Lower lobe of right lung (tissue), 2 donors: Measurements from ENCODE around the gene TDRD7. TPM values are rescaled to one million over a fixed set of nuclear protein-coding genes. Genes with fewer than 3 reads are reported as not detected.

ENCODE experiments used
- ATAC-seq, 2 donors: fragments of 200-7000 bp; cut with Tn5 transposase; one replicate each; pipeline ENCODE4 v1.9.1; 2020 to 2022; ENCODE audit warnings: mild to moderate bottlenecking in 2 of 2, moderate library complexity in 2 of 2
- DNase-seq: peaks from one replicate; pipeline ENCODE4 v3.0.0-alpha.2; 2020
- H3K27ac ChIP-seq: fragments of 200-600 bp; one replicate; pipeline ENCODE4 v1.8.0; 2022
- H3K27me3 ChIP-seq: fragments of 200-600 bp; one replicate; pipeline ENCODE4 v1.8.0; 2022; ENCODE audit warnings: low read depth
- H3K36me3 ChIP-seq: fragments of 200-600 bp; one replicate; pipeline ENCODE4 v1.8.0; 2022; ENCODE audit warnings: mild to moderate bottlenecking
- H3K4me1 ChIP-seq: fragments of 200-600 bp; one replicate; pipeline ENCODE4 v1.8.0; 2022
- H3K4me3 ChIP-seq: fragments of 200-600 bp; one replicate; pipeline ENCODE4 v1.8.0; 2022; ENCODE audit warnings: mild to moderate bottlenecking
- H3K9me3 ChIP-seq: fragments of 200-600 bp; one replicate; pipeline ENCODE4 v1.8.0; 2022
- CTCF ChIP-seq: fragments of 200-600 bp; IDR thresholded peaks from one replicate; pipeline ENCODE4 v1.8.0; 2022; ENCODE audit warnings: antibody characterized with exemption, mild to moderate bottlenecking
- intact Hi-C: fragments of 100-400 bp; cut with DNase I; formaldehyde crosslinking; loops from one replicate; pipeline ENCODE4 v1.11.0; 2022
- total RNA-seq: library from RNA; stranded (reverse); fragmentation: NEBNext Ultra II Directional; extraction: Animal tissue kit (Norgen Biotek cat#: 25700); gene quantifications from one replicate; pipeline ENCODE4 v1.2.1, GENCODE V29; 2021
- donor health status: DM: no; HTN: yes; CAD: no; lungs with severe emphysema.

The TDRD7 gene
- total RNA-seq, 1 donor from 2014 or later = 22.2 TPM

DNA sequence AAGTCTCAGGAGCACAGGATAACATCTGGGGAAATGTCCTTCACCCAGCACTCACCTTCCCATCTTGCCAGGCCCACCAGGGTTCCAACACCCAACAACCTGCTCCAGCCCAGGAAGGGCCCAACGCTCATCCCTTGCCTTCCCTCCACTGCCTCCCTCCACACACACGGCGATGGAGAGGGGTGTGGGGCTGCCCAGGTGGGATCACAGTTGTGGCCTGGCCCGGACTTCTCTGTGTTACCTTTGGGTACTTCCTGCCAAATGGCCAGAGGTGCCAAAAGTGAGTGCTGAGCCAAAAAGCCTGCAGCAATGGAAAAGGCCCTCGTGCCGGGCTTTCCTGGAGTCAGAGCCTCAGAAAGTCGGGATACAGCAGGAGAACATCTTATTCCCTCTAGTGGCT is 15.6 kb upstream of the TDRD7 start:
- ATAC-seq = no peak
- DNase-seq = no peak
- no peaks in the 10 kb centered on the region for H3K27me3 ChIP-seq
- no peak for TF ChIP-seq CTCF
- no peaks in the 10 kb centered on the region for H3K36me3 ChIP-seq
- no peaks in the 10 kb centered on the region for H3K9me3 ChIP-seq
- intact Hi-C loops = no loop called here
- no peak overlapping the region for H3K4me3 ChIP-seq
- H3K4me1 ChIP-seq = no peaks in the 10 kb centered on the region
- no peak overlapping the region for H3K27ac ChIP-seq

- H3K27ac ChIP-seq = no peak overlapping the region
- intact Hi-C loops = no loop called here
- TF ChIP-seq CTCF = no peak
- no peaks in the 10 kb centered on the region for H3K9me3 ChIP-seq
- ATAC-seq = no peak
- H3K4me1 ChIP-seq = no peaks in the 10 kb centered on the region
- H3K27me3 ChIP-seq = no peaks in the 10 kb centered on the region
- no peak overlapping the region for H3K4me3 ChIP-seq
- no peak for DNase-seq
- H3K36me3 ChIP-seq = no peaks in the 10 kb centered on the region
Measured at GRCh38 chr9:97397220-97397619, 14.7 kb upstream of the TDRD7 start.

GRCh38 chr9:97398999-97399758 is 12.7 kb upstream of the TDRD7 start:
- DNase-seq (peak; percentile 86), ATAC-seq (peak; percentile 91 to 93)
- intact Hi-C loops = no loop called here
- no peak overlapping the region for H3K27ac ChIP-seq
- TF ChIP-seq CTCF = peak; percentile 98
- H3K4me1 ChIP-seq = no peaks in the 10 kb centered on the region
- H3K4me3 ChIP-seq = no peak overlapping the region
- H3K9me3 ChIP-seq = peaks cover 8% of the 10 kb centered on the region
- H3K27me3 ChIP-seq = no peaks in the 10 kb centered on the region
- H3K36me3 ChIP-seq = no peaks in the 10 kb centered on the region

DNA sequence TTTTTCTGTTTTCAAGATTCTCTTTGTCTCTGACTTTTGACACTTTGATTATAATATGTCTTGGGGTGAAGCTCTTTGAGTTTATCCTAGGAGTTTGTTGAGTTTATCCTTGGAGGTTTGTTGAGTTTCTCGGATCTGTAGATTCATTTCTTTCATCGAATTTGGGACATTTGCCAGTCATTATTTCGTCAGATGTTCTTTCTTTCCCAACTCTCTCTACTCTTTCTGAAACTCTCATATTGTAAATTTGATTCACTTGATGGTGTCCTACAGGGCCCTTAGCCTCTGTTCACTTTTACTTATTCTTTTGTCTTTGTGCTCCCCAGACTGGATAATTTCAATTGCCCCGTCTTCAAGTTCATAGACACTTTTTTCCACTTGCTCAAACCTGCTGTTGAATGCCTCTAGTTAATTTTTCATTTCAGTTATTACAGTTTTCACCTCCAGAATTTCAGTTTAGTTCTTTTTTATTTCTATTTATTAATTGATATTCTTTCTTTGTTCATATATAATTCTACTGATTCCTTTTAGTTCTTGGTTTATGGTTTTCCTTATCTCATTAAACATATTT is 8.1 kb upstream of the TDRD7 start:
- DNase-seq (no peak), ATAC-seq (no peak)
- H3K27ac ChIP-seq = no peak overlapping the region
- no peaks in the 10 kb centered on the region for H3K27me3 ChIP-seq
- no peaks in the 10 kb centered on the region for H3K4me1 ChIP-seq
- peaks cover 8% of the 10 kb centered on the region for H3K9me3 ChIP-seq
- no peak for TF ChIP-seq CTCF
- H3K4me3 ChIP-seq = no peak overlapping the region
- H3K36me3 ChIP-seq = no peaks in the 10 kb centered on the region
- intact Hi-C loops = loop anchor here (5.0 kb wide), 1 partner anchor 547 kb away; no protein-coding TSS in a partner anchor

DNA sequence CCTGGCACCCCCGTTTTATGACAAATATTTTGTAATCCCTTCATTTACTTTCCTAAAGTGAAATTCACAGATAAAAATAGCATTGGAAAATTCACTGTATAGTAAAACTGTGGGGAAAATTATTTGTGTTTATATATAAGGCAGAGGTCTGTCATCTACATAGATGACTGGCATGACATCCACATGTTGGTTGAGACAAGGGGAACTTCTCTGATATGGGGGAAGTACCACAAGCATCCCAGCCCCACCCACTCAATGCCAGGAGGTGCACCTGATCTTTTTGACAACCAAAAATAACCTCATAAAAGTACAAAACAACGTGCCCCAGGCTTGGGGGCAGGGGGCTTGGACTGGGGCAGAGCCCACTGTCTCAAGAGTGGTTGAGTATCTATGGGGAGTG is 6.3 kb upstream of the TDRD7 start:
- no peaks in the 10 kb centered on the region for H3K36me3 ChIP-seq
- DNase-seq (no peak), ATAC-seq (no peak)
- TF ChIP-seq CTCF = no peak
- peaks cover 8% of the 10 kb centered on the region for H3K9me3 ChIP-seq
- intact Hi-C loops = no loop called here
- no peaks in the 10 kb centered on the region for H3K27me3 ChIP-seq
- no peaks in the 10 kb centered on the region for H3K4me1 ChIP-seq
- H3K27ac ChIP-seq = no peak overlapping the region
- no peak overlapping the region for H3K4me3 ChIP-seq
